ENCODE measurements around the gene PHF12. TPM values are rescaled to one million over a fixed set of nuclear protein-coding genes. Genes with fewer than 3 reads are reported as not detected.

PHF12 gene
- total RNA-seq, 1 experiment from 2014 or later = 36.0 TPM

GRCh38 chr17:28875848-28876550, 75.3 kb downstream of the PHF12 start:
- no peaks in the 10 kb centered on the region for H3K79me2 ChIP-seq (ENCODE audit: low read depth)

GRCh38 chr17:28874750-28875149, 76.6 kb downstream of the PHF12 start:
- Histone ChIP-seq H3F3A (ENCODE audit: insufficient read depth, low read depth) (peaks cover 6% of the 10 kb centered on the region; the same call in 1 of the 2 replicates), H3K27me3 (ENCODE audit: insufficient read depth, low read depth) (no peaks in the 10 kb centered on the region), H2AFZ (no peak overlapping the region), H3K4me1 (replicated peaks; ENCODE audit: insufficient read depth) (peaks cover 9% of the 10 kb centered on the region; the same call in 1 of the 2 replicates), H3K4me2 (no peak overlapping the region), H3K36me3 (ENCODE audit: low read depth) (no peaks in the 10 kb centered on the region), H3K79me2 (ENCODE audit: low read depth) (no peaks in the 10 kb centered on the region), H4K20me1 (ENCODE audit: insufficient read depth) (no peaks in the 10 kb centered on the region), H3K9me2 (ENCODE audit: insufficient read depth) (no peaks in the 10 kb centered on the region), H3K9me3 (ENCODE audit: insufficient read depth, low read depth) (no peaks in the 10 kb centered on the region), H3K27ac (no peak overlapping the region), H3K4me3 (no peak overlapping the region)
- intact Hi-C loops (cut with micrococcal nuclease; ENCODE audit: unreplicated experiment) = no loop called here
- DNase-seq = no peak
- ChIA-PET CTCF (no interaction called here), POLR2A (ENCODE audit: unreplicated experiment) (no interaction called here)
- TF ChIP-seq EZH2 (IDR thresholded peaks at IDR 0.05; ENCODE audit: low read depth) (no peak), CTCF (conservative IDR thresholded peaks at IDR 0.05) (no peak)
- BruUV-seq (replicated peaks) = no TSS peak

More at GRCh38 chr17:28875848-28876550, 75.3 kb downstream of the PHF12 start:
- H3K4me2 ChIP-seq = 0 out of 2 replicates have a peak overlapping the region, but pooled peaks have one; percentile 9
- BruUV-seq (replicated peaks) = no TSS peak
- intact Hi-C loops (cut with micrococcal nuclease; ENCODE audit: unreplicated experiment) = no loop called here
- TF ChIP-seq EZH2 (IDR thresholded peaks at IDR 0.05; ENCODE audit: low read depth) (no peak), CTCF (conservative IDR thresholded peaks at IDR 0.05) (no peak)
- no peak overlapping the region for H2AFZ ChIP-seq
- H3K9me3 ChIP-seq (ENCODE audit: insufficient read depth, low read depth) = no peaks in the 10 kb centered on the region
- ChIA-PET CTCF (no interaction called here), POLR2A (ENCODE audit: unreplicated experiment) (no interaction called here)
- no peaks in the 10 kb centered on the region for H3K27me3 ChIP-seq (ENCODE audit: insufficient read depth, low read depth)
- H3K36me3 ChIP-seq (ENCODE audit: low read depth) = no peaks in the 10 kb centered on the region
- H3K4me1 ChIP-seq (replicated peaks; ENCODE audit: insufficient read depth) = peaks cover 9% of the 10 kb centered on the region; the same call in 1 of the 2 replicates
- no peak overlapping the region for H3K27ac ChIP-seq
- H3F3A ChIP-seq (ENCODE audit: insufficient read depth, low read depth) = peaks cover 6% of the 10 kb centered on the region; the same call in 1 of the 2 replicates
- no peaks in the 10 kb centered on the region for H4K20me1 ChIP-seq (ENCODE audit: insufficient read depth)
- DNase-seq = peak in 1 of 2 experiments; percentile 46
- H3K4me3 ChIP-seq = no peak overlapping the region
- H3K9me2 ChIP-seq (ENCODE audit: insufficient read depth) = no peaks in the 10 kb centered on the region

- Histone ChIP-seq H3K4me1 (replicated peaks; ENCODE audit: insufficient read depth) (peaks cover 9% of the 10 kb centered on the region; the same call in 1 of the 2 replicates), H3K9me2 (ENCODE audit: insufficient read depth) (no peaks in the 10 kb centered on the region), H3F3A (ENCODE audit: insufficient read depth, low read depth) (peaks cover 5% of the 10 kb centered on the region; the same call in 1 of the 2 replicates), H2AFZ (no peak overlapping the region), H3K36me3 (ENCODE audit: low read depth) (no peaks in the 10 kb centered on the region), H3K27ac (no peak overlapping the region), H3K79me2 (ENCODE audit: low read depth) (no peaks in the 10 kb centered on the region), H4K20me1 (ENCODE audit: insufficient read depth) (no peaks in the 10 kb centered on the region), H3K9me3 (ENCODE audit: insufficient read depth, low read depth) (no peaks in the 10 kb centered on the region), H3K4me2 (no peak overlapping the region), H3K4me3 (no peak overlapping the region), H3K27me3 (ENCODE audit: insufficient read depth, low read depth) (no peaks in the 10 kb centered on the region)
- DNase-seq = no peak
- ChIA-PET CTCF (no interaction called here), POLR2A (ENCODE audit: unreplicated experiment) (no interaction called here)
- intact Hi-C loops (cut with micrococcal nuclease; ENCODE audit: unreplicated experiment) = no loop called here
- no TSS peak for BruUV-seq (replicated peaks)
- TF ChIP-seq EZH2 (IDR thresholded peaks at IDR 0.05; ENCODE audit: low read depth) (no peak), CTCF (conservative IDR thresholded peaks at IDR 0.05) (no peak)
These were observed 77.5 kb downstream of the PHF12 start for GRCh38 chr17:28873839-28874238.
